Hematopoietic multipotent progenitor cell treated with erythropoietin and hydrocortisone succinate and interleukin-3 and kit ligand, for 6 days (in vitro differentiated cells): ENCODE results near the gene RBPJL.
"Not testable (repeated sequence)": the region's sequence is repeated elsewhere in the genome, so short reads cannot be mapped to it uniquely, and the experiment has no call there.

Experiments used
- DNase-seq: peaks from one replicate; pipeline ENCODE4 v3.0.0-alpha.2; 2015

RBPJL gene

DNA sequence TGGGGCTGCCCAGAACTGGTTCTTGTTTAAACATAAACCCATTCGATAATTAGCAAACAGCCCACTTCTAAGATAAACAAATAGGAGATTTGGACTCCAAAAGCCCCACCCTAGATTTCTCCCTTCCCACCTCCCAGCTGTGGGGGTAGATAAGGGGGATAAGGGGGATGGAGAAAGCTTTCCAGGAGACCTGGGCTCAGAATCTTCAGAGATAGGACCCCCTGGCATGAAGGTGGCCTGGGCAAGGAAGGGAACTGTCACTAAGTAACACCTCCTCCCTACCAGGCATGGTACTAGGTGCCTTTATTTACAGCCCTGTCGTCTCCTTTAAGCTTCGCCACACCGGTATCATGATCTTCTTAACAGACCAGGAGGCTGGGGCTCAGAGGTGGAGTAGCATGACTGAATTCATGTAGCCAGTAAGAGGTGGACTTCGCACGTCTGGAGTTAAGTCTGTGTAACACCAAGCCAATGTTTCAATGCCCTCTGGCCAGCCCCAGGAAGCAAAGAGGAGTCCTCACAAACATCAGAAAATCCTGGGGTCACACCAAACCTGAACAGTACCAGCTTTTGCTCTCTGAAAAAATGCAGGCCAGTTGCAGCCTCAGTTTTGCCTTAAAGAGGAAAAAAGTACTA is 37.0 kb downstream of the RBPJL start:
- peak; percentile 82 for DNase-seq

DNA sequence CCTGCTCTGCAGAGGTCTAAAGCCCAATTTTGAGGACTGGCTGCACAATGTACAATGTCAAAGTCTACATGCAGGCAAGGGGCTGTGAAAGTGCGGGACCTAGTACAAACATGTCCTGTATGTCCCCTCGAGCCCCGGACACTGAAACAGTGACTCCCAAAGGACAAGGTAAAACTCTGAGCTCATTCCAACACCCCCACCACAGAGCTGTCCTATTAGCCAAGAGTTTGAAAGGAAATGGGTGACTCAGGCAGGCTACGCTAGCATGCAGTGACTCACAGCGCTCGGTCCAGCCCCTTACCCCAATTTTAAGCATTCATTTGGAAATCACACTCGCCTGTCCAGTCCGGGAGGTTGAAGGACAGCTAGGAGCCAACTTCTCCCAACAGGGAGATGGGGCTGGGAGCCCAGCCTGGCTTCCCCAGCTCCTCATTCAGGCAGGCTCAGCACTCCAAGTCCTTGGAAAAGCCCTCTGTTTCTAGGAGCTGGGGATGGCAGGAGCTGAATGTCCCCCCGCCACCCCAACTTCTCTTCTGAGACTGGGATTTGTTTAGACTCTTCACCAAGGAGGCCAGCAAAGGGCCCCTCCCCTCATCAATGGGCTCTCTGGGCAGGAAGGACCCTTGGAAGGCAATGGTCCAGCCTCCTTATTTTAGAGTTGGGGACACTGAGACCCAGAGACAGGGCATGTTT is 37.7 kb downstream of the RBPJL start:
- no peak for DNase-seq

GRCh38 chr20:45345104-45345936 is 38.7 kb downstream of the RBPJL start:
- DNase-seq: no peak

DNA sequence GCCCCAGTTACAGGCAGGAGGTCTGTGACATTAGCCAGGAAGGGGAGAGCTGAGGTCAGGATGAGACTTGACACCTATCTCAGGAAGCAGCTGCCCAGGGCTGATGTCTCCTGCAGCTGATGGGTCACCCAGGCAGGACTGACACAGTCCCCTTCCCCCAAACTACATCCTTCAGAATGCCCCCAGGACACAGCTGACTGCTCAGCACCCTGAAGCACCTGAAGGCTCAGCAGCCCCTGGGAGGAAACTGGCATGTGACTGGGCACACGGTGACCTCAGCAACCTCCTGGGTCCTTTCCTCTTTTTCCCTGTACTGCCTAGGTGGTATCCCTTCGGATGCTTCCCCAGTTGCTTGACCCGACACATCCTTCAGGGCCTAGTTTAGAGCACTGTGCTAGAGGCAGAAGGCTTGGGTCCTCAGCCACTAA is 39.7 kb downstream of the RBPJL start:
- no peak for DNase-seq

GRCh38 chr20:45346851-45347250 is 40.2 kb downstream of the RBPJL start:
- no peak for DNase-seq

GRCh38 chr20:45347297-45347935 is 40.8 kb downstream of the RBPJL start:
- no peak for DNase-seq

GRCh38 chr20:45347936-45348778 is 41.5 kb downstream of the RBPJL start, which contains the start of gene SDC4:
SDC4 (minus strand) TSS chr20:45348424; CDS start chr20:45348384, 40 bp downstream.
- peak; percentile 70 for DNase-seq

DNA sequence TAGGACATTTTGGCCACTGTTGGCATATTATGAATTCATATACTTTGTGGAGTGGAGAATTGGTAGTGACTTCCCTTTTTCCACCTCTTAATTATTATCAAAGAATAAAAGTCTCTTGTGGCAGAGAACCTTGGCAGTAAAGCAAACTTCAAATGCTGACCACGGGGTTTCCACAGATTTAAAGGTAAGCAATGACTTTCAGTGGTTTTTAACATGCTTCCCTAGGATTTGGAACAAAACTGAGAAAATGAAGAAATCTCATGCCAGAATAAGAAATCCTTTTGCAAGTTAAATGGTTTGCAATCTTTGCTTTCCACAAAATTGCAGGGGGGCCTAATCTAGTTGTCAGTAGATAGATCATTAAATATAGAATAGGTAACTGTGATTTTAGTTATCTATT is 43.6 kb downstream of the RBPJL start:
- no peak for DNase-seq

DNA sequence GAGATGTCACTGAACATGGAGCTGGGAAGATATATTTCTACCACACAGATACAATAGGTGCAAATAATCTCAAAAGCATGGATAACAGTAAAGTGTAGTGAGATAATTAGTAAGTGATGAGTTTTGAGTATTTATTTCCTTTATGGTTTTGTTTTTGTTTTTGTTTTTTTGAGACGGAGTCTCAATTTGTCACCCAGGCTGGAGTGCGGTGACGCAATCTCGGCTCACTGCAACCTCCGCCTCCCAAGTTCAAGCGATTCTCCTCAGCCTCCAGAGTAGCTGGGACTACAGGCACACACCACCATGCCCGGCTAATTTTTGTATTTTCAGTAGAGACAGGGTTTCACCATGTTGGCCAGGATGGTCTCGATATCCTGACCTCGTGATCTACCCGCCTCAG is 44.2 kb downstream of the RBPJL start:
- DNase-seq: not testable (repeated sequence)

- DNase-seq: no peak
Observed at GRCh38 chr20:45352729-45353128, 46.1 kb downstream of the RBPJL start.

DNA sequence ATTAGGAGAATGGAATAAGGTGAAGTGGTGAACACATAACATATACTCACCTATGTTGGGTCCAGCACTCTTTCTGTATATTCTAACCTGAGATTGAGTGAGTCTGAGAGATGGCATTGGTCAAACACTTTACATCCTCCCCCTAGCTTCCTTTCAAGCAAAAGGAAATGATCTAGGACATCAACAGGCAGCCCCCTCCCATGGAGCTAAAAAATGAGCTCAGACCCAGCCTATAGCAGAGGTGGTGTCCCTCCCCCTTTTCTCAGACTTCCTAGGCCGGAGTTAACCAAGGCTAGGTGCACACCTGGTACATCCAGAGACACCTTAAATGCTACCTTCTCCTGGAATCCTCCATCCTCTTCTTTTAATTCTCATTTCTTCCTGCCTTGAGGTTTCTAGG is 47.1 kb downstream of the RBPJL start:
- DNase-seq: no peak

DNA sequence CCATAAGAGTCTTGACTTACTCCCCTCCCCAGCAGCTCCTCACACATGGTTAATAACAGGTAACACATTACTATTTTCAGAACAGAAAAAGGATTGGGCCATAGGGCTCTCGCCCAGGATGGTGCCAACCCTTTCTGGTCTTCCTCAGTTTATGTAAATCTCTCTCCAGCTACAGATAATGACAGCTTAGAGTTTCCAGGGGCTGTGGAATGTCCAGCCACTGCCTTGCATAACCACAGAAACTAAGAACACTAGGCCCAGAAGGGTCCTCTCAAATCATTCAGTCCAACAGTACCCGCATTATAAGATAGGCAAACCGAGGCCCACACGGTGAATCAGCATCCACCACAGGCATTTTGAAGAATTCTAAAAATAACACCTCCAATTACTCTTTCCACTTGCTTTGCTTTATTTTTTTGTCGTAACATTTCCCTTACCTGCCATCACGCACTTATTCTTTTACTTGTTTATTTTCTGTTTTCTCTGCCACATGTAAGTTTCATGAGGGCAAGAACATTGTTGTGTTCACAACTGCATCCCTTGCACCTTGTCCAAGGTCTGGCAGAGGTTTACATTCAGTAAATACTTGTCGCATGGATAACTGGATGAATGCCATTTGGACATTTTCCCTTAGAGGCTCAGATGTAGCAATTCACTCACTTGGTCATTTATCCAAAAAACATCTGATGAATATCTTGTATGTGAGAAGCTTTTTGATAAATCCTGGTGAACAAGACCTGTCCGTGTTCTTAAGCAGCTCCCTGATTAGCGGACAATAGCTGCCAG is 48.0 kb downstream of the RBPJL start:
- no peak for DNase-seq

DNA sequence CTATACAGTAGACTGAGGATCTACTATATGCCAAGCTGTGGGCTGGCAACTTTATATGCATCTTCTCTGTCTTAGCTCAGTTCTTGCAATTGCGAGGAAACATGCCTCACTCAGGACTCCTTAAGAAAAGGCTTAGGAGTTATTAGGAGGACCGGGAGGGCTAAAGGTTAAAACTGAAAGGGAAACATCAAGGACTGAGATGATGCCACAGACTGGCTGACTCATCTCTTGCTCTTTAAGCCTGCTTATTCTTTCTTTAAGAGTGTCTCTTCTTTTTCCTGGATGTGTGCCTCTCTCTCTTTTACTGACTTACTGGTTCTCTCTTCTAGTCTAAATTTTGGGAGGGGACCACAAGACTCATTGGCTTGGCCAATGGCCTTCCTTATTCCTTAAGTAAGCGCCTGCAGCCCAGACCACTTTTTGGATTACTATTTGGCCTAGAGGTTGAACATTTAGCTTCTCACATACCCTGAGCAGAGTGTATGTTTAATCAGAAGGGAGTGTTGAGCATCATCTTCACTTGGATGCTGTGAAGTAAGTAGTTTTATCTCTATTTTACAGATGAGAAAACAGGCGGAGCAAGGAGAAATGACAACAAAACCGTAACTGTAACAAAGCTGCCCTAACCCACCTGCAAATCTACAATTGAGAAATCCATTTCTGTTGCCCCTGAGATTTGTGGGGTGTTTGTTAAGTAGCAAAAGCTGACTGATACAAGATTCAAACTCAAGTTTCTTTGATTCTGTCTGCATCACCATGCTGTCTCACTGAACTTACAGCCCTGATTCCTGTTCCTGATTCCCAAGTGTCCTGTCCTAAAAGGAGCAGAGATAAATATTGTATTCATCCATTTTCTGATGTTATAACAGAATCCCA is 48.8 kb downstream of the RBPJL start:
- DNase-seq: no peak

GRCh38 chr20:45358282-45359068 is 51.8 kb downstream of the RBPJL start:
- no peak for DNase-seq

- DNase-seq: no peak
Observed at GRCh38 chr20:45359069-45359405, 52.4 kb downstream of the RBPJL start.

GRCh38 chr20:45359406-45360148 is 52.9 kb downstream of the RBPJL start:
- no peak for DNase-seq

DNA sequence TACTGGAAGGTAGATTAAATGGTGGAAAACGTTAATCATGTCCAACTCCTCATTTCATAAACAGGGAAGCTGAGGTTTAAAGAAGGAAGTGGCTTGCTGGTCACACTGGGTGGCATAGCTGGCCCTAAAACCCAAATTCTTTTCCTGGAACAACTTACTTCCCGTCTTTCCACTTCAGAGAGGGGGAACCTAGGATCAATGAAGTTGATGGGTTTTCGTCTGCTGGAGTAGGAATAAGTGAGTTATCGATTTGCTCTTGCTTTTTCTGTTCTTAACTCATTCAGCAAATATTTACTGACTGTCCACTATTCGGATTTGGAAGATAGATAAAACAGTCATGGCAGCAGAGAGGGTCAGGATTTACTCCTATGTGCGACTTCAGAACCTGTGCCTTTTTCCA is 55.2 kb downstream of the RBPJL start:
- DNase-seq: no peak

DNA sequence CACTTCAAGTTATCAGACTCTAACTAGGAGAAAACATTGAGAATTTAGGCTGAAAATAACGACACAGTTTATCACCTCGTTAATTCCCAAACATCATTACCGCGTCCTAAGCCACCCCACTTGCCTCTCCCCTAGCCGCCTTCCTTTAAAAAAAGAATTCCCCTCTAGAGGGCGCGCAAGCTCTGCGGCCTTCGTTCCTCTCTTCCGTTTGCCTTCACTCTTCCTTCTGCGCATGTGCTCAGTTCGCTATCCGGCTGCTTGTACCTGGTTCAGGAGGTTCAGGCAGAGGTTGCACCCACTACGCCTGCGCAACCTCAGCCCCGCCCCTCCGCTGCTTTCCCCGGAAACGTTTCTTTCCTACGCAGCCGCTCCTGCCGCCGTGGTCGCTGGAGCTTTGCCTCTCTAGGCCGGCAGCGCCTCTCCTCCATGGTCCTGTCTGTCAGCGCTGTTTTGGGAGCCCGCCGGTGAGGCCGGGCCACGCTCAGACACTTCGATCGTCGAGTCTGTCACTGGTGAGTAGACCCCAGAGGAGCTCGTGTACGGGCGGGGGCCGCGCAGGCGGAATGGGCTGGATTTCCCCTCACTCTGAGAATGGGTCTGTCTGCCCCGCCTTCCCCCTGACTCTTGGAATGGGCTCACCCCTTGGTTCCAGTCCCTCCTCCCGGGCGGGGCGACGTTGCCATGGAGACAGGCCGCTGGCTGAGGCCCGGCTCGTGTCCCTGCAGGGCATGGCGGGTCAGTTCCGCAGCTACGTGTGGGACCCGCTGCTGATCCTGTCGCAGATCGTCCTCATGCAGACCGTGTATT is 56.4 kb downstream of the RBPJL start, which contains the start of gene SYS1:
Gene SYS1, plus strand, starts transcription at position 353 of the 807 bp plus-strand sequence. Its CDS starts 376 bp downstream, at position 729.
- DNase-seq: peak; percentile 99
